Cardiac fibroblast (primary cell): ENCODE measurements around the gene RFPL3.

ENCODE experiments used
- DNase-seq, 2 donors: peaks; one replicate each; pipeline versions ENCODE4 v3.0.0 to v3.0.0-alpha.2; 2010; ENCODE audit warnings: low read depth in 2 of 2
- H3K4me3 ChIP-seq, 2 donors: replicated peaks in 1 of 2; 1 replicate in 1 of 2; 2 replicates in 1 of 2; pipeline ENCODE4 v1.5.1; 2011; ENCODE audit warnings: low read depth in 2 of 2, low read length in 2 of 2, mild to moderate bottlenecking in 2 of 2, moderate library complexity in 1 of 2
- TF ChIP-seq, protein P1 (sequence below): IDR thresholded peaks from one replicate; pipeline ENCODE4 v1.5.1; 2011; ENCODE audit warnings: low read depth, mild to moderate bottlenecking, low read length, inconsistent platforms

RFPL3 gene

DNA sequence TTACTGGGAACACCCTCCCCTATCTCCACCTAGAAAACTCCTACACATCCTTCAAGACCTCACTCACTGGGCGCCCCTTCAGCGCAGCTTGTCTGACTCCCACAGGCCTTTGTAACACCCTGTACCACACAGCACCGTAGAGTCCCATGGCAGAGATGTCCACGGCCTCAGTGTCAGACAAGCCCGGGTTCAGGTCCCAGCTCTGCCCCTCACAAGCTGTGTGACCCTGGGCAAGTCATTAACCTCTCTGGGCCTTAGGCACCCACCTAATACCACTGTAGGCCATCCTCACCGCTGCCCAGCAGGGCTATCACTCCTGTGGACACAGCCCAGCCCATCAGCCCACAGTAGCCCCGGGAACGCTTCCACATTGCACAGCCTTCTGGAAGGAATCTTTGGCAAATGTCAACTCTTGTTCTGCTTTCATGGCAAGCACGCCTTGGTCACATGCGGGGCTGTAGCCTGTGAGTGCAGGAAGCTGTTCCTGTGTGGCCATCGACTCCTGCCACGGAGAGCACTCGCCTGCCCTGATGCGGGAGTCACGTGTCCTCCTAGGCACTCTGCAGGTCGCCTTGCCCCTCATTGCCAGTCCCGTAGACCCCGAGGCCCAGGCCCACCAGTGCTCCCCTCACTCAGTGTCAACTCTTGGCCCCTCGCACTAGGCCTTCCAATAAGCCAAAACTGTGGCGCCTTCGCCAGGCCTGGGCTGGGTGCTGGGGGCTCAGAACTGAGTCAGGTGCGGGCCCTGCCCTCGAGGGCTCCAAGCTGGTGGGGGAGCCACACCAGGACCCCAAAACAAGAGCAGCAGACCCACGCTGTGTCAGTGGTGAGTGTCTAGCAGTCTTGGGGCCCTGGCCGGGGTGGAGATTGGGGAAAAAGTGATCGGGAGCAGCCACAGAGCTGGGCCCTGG lies 32.9 kb upstream of the RFPL3 start:
- DNase-seq: no peak
- H3K4me3 ChIP-seq: no peak overlapping the region
- TF ChIP-seq, protein P1, sequence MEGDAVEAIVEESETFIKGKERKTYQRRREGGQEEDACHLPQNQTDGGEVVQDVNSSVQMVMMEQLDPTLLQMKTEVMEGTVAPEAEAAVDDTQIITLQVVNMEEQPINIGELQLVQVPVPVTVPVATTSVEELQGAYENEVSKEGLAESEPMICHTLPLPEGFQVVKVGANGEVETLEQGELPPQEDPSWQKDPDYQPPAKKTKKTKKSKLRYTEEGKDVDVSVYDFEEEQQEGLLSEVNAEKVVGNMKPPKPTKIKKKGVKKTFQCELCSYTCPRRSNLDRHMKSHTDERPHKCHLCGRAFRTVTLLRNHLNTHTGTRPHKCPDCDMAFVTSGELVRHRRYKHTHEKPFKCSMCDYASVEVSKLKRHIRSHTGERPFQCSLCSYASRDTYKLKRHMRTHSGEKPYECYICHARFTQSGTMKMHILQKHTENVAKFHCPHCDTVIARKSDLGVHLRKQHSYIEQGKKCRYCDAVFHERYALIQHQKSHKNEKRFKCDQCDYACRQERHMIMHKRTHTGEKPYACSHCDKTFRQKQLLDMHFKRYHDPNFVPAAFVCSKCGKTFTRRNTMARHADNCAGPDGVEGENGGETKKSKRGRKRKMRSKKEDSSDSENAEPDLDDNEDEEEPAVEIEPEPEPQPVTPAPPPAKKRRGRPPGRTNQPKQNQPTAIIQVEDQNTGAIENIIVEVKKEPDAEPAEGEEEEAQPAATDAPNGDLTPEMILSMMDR: no peak

- TF ChIP-seq, protein P1: no peak
- peak in 1 of 2 donors; percentile 17 for DNase-seq
- no peak overlapping the region for H3K4me3 ChIP-seq
Measured at GRCh38 chr22:32325416-32325801, 32.3 kb upstream of the RFPL3 start.

DNA sequence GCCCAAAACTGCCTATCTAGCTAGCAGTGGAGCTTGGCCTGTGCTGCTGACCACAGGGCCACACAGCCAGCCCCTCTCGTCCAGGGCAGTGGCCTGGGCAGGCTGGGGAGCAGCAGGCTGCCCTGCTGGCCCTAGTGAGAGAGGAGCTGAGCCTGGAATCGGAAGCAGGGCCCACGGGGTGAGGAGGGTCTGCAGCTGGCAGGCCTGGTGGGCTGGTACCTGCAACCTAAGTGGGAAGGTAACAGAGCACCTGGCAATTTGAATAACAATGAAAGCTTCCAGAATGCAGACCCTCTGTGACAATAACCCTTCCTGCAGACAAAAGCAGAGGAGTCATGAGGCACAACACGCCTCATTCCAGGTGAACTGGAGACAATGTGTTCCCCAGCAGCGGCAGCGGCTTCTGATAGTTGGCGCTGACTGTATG lies 31.8 kb upstream of the RFPL3 start:
- TF ChIP-seq, protein P1: no peak
- H3K4me3 ChIP-seq: no peak overlapping the region
- DNase-seq: no peak

DNA sequence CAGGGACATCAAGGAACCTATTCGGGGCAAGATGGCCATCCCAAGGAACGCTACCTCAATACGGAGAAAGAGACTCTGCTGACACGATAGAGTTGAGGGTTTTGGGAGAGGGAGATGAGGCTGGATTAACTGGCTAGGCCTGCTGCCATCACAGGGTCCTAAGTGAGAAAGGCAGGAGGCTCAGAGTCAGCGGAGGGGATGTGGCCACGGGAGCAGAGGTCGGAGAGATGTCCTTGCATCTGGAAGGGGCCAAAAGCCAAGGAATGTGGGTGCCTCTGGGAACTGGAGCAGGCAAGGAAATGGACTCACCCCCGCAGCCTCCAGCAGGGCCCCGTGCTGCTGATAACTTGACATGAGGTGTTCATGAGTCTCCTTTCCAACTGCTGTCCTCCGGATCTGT lies 31.0 kb upstream of the RFPL3 start:
- TF ChIP-seq, protein P1: no peak

DNA sequence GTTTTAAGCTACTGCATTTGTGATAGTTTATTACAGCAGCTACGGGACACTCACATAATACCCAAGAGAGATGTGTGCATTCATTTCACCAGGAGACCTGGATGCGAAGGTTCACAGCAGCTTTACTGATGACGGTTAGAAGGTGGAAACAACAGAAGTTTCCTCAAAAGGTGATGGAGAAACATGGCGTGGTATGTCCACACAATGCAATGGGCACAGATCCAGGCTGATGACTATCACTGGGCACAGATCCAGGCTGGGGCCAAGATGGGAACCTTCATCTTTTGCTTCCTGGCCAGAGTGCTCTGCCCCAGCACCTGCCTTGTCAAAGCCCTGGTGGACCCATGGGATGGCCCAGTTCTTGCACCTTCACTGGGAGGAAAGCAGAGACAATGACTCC lies 30.6 kb upstream of the RFPL3 start:
- H3K4me3 ChIP-seq: no peak overlapping the region
- TF ChIP-seq, protein P1: no peak
- DNase-seq: peak in 1 of 2 donors; percentile 18

More for the DNA sequence above, 31.0 kb upstream of the RFPL3 start:
- H3K4me3 ChIP-seq: no peak overlapping the region
- DNase-seq: no peak

GRCh38 chr22:32327596-32328171 lies 30.0 kb upstream of the RFPL3 start:
- TF ChIP-seq, protein P1: no peak
- no peak overlapping the region for H3K4me3 ChIP-seq
- DNase-seq: no peak
